DMS 273 treated with DMSO at 0.1 percent for 48 hours (cell line): Measurements from ENCODE around the gene SNX15.

ENCODE experiments used
- DNase-seq: peaks from one replicate; lab custom pipeline; 2025; lab: John Stamatoyannopoulos, UW

The SNX15 gene

DNA sequence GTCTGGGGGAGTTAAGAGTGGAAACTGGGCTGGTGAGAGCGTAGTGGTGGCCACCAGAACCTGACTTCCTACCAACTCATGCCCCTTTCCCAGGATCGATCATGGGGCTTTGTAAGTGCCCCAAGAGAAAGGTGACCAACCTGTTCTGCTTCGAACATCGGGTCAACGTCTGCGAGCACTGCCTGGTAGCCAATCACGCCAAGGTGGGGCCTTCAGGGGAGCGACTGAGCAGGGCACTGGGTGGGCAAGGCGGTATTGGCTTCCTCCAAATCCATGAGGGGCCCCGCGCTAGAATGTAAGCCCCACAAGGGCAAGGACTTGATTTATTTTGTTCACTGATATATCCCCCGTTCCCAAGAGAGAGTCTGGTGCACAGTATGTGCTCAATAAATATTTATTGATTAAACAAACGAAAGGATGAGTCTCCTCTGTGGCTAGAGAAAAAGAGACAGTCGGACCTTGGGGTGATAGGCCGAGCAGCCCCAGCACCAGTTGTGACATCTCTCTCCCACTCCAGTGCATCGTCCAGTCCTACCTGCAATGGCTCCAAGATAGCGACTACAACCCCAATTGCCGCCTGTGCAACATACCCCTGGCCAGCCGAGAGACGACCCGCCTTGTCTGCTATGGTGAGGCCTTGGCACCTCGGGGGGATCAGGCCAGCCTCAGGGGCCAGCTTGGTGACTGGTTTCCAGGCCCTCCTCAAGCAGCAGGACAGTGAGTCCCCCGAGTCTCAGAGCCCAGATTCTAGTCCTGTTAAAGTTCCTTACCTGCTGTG lies 57.5 kb downstream of the SNX15 start:
- DNase-seq = no peak

DNA sequence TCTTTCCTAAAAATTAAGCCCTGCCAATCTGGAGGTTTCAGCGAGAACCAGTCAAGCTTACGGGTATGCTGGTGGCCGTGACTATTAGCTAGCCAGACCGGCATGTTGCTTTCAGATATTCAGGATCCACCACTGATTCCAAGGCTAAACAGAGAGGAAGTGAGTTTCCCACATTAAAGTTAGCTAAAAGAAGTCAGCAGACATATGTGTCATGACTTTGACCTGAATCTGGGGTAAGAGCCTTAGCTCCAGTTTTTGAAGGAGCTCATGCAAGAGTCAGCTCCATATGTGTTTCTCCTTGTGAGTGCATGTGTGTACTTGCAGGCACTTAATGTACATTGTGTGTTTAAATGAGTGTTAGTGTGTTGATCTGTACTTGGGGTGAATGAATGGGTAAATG lies 58.2 kb downstream of the SNX15 start:
- DNase-seq = no peak

DNA sequence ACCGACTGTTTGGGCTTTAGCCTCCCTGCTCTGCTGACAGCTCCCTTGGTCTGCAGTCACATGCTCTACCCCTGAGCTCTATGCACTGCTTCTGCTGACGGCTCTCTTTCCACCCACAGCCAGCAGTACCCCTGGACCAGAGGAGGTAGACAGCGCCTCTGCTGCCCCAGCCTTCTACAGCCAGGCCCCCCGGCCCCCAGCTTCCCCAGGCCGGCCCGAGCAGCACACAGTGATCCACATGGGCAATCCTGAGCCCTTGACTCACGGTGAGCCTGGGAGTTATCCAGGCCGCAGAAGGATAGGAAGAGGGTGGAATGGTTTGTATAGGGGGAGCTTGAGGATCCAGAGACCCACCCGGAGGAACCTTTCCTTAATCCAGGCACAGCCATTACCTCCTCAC lies 59.6 kb downstream of the SNX15 start:
- no peak for DNase-seq

DNA sequence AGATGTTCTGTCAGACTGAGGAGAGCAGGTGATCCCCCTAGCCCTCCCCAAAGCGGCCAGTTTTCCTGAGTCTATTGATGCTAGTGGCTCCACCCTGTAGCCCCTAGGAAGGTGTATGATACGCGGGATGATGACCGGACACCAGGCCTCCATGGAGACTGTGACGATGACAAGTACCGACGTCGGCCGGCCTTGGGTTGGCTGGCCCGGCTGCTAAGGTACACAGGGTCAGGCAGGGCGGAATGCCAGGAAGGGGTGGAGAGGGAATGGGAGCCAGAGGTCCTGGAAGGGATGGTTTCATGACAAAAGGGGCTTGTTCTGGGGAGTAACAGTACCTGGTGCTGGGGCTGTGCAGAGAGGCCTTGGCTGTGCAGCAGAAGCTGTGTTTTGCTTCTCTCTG lies 60.0 kb downstream of the SNX15 start:
- DNase-seq = no peak

DNA sequence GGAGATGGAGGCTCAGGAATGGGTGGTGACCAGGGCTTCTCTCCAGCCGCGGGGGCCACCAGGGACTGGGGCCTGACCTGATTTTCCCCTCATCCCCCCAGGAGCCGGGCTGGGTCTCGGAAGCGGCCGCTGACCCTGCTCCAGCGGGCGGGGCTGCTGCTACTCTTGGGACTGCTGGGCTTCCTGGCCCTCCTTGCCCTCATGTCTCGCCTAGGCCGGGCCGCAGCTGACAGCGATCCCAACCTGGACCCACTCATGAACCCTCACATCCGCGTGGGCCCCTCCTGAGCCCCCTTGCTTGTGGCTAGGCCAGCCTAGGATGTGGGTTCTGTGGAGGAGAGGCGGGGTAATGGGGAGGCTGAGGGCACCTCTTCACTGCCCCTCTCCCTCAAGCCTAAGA lies 60.6 kb downstream of the SNX15 start:
- DNase-seq = no peak

DNA sequence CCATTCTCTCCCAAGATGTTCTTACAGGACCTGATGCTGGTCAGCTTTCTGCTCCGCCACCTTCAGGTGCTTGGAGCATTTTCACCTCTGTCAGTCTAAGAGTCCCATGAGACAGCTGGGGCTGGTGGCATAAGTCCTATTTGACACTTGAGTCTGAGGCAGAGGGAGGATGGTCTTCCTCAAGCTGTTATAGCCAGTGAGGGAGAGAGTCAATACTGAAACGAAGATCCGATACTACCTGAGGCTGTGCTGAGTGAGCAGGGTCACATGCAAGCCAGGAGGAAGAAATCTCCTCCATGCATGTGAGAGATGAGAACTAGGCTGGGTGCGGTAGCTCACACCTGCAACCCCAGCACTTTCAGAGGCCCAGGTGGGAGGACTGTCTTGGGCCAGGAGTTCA lies 62.4 kb downstream of the SNX15 start:
- DNase-seq = no peak
